Measurements from ENCODE around the gene CNTNAP2. TPM values are rescaled to one million over a fixed set of nuclear protein-coding genes. Genes with fewer than 3 reads are reported as not detected.

Gene CNTNAP2
- total and polyA plus RNA-seq, 2 of the 4 experiments (the other 2 are of a cell fraction), result not detected

DNA sequence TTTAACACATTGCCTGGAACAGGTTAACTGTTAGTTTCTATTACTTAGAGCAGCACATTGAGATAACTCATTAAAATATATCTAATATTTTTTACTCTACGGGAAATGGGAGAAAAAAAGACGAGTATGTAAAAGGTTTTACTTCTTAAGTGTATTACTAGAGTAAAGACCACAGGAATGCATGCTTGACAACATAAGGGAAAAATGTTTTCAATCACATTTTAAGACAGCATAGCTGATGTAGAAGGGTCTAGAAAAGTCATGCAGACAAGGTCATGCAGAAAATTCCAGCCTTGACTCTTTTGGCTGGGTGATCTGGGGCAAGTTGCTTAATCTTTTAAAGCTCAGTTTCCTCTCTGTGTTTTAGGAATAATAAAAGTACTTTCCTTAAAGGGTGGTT is 806.2 kb downstream of the CNTNAP2 start:
- no peak overlapping the region for H3K4me2 ChIP-seq (ENCODE audit: low read depth, low read length)
- no peak overlapping the region for H3K4me3 ChIP-seq (ENCODE audit: insufficient read depth, low read depth, low read length)
- H3K27me3 ChIP-seq (ENCODE audit: control insufficient read depth, insufficient read depth, low read length), result no peaks in the 10 kb centered on the region
- H3K27ac ChIP-seq (ENCODE audit: insufficient read depth, low read length), result no peak overlapping the region
- intact Hi-C loops (cut with micrococcal nuclease), result no loop called here
- H3K4me1 ChIP-seq (ENCODE audit: control insufficient read depth, insufficient read depth, low read length), result no peaks in the 10 kb centered on the region
- no peak overlapping the region for H4K8ac ChIP-seq (ENCODE audit: low read depth in 2 of 2, low read length in 2 of 2)
- no peaks in the 10 kb centered on the region for H3K36me3 ChIP-seq (ENCODE audit: control insufficient read depth, insufficient read depth, low read length)
- no peak overlapping the region for H3K56ac ChIP-seq (ENCODE audit: extremely low read depth, insufficient read depth, low read length)
- H3K23ac ChIP-seq (ENCODE audit: low read depth, low read length), result no peak overlapping the region
- no peak overlapping the region for H3K14ac ChIP-seq (replicated peaks; ENCODE audit: low read depth, low read length)
- H3K4ac ChIP-seq (ENCODE audit: low read depth, low read length), result no peak overlapping the region
- CTCF ChIA-PET, result no interaction called here
- H2BK120ac ChIP-seq (ENCODE audit: low read depth, low read length), result no peak overlapping the region
- peaks cover 6% of the 10 kb centered on the region for H3K9me3 ChIP-seq (ENCODE audit: control insufficient read depth, insufficient read depth, low read length)
- no peak overlapping the region for H4K5ac ChIP-seq (ENCODE audit: low read depth, low read length)
- no CpG with 5 or more reads among the region's 2 CpGs for WGBS, 2 experiments (ENCODE audit: extremely low coverage in 2 of 2, insufficient read length in 1 of 2)
- no peak overlapping the region for H2BK5ac ChIP-seq (ENCODE audit: low read depth, low read length, poor library complexity, severe bottlenecking)
- H4K91ac ChIP-seq (ENCODE audit: insufficient read depth, low read depth, low read length), result no peak overlapping the region
- no peak overlapping the region for H3K18ac ChIP-seq (ENCODE audit: low read depth, low read length)
- H2AK9ac ChIP-seq (replicated peaks; ENCODE audit: low read depth, low read length, poor library complexity), result no peak overlapping the region
- TF ChIP-seq CEBPB (IDR thresholded peaks at IDR 0.05; ENCODE audit: low read depth, low read length) (no peak), MXI1 (IDR thresholded peaks at IDR 0.05; ENCODE audit: borderline replicate concordance, low read depth, low read length) (no peak), MAZ (IDR thresholded peaks at IDR 0.05; ENCODE audit: borderline replicate concordance, low read depth, low read length) (no peak), NFE2L2 (IDR thresholded peaks at IDR 0.05; ENCODE audit: low read depth, low read length) (no peak), FOS (IDR thresholded peaks at IDR 0.05; ENCODE audit: low read depth, low read length) (no peak), MAFK (IDR thresholded peaks at IDR 0.05; ENCODE audit: low read depth, low read length) (no peak), ELK1 (IDR thresholded peaks at IDR 0.05; ENCODE audit: borderline replicate concordance, low read depth, low read length) (no peak), CHD1 (IDR thresholded peaks at IDR 0.05; ENCODE audit: low read depth, low read length) (no peak), RFX5 (IDR thresholded peaks at IDR 0.05; ENCODE audit: low read depth, low read length) (no peak), POLR2A (IDR thresholded peaks at IDR 0.05; ENCODE audit: low read depth, low read length) (no peak), BHLHE40 (IDR thresholded peaks at IDR 0.05; ENCODE audit: low read depth, low read length) (no peak), RCOR1 (IDR thresholded peaks at IDR 0.05; ENCODE audit: insufficient replicate concordance, low read length) (no peak), SMC3 (IDR thresholded peaks at IDR 0.05; ENCODE audit: low read depth, low read length) (no peak), USF2 (IDR thresholded peaks at IDR 0.05; ENCODE audit: low read depth, low read length) (no peak), RAD21 (IDR thresholded peaks at IDR 0.05; ENCODE audit: low read length) (no peak)
- TF ChIP-seq, protein P1, sequence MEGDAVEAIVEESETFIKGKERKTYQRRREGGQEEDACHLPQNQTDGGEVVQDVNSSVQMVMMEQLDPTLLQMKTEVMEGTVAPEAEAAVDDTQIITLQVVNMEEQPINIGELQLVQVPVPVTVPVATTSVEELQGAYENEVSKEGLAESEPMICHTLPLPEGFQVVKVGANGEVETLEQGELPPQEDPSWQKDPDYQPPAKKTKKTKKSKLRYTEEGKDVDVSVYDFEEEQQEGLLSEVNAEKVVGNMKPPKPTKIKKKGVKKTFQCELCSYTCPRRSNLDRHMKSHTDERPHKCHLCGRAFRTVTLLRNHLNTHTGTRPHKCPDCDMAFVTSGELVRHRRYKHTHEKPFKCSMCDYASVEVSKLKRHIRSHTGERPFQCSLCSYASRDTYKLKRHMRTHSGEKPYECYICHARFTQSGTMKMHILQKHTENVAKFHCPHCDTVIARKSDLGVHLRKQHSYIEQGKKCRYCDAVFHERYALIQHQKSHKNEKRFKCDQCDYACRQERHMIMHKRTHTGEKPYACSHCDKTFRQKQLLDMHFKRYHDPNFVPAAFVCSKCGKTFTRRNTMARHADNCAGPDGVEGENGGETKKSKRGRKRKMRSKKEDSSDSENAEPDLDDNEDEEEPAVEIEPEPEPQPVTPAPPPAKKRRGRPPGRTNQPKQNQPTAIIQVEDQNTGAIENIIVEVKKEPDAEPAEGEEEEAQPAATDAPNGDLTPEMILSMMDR (conservative IDR thresholded peaks at IDR 0.05; ENCODE audit: low read depth, low read length), result no peak
- H2BK15ac ChIP-seq (ENCODE audit: low read depth, low read length), result no peak overlapping the region
- ATAC-seq (ENCODE audit: low read depth) (no peak), DNase-seq (no peak)
- no TSS peak for BruUV-seq (replicated peaks)
- H2AFZ ChIP-seq (replicated peaks; ENCODE audit: low read length, poor library complexity), result no peak overlapping the region
- H2AK5ac ChIP-seq (ENCODE audit: low read depth, low read length), result no peak overlapping the region
- H3K79me1 ChIP-seq (ENCODE audit: low read depth in 1 of 2, low read length in 2 of 2), result no peaks in the 10 kb centered on the region
- no peaks in the 10 kb centered on the region for H3K9me1 ChIP-seq (ENCODE audit: insufficient read depth, low read length)
- H4K20me1 ChIP-seq (ENCODE audit: insufficient read depth, low read length), result no peaks in the 10 kb centered on the region
- no peak overlapping the region for H3K9ac ChIP-seq (ENCODE audit: low read depth, low read length)
- POLR2A ChIA-PET (ENCODE audit: unreplicated experiment), result no interaction called here
- in situ Hi-C loops (cut with MboI; ENCODE audit: low sequenced_read_pairs), result no loop called here
- dilution Hi-C loops (cut with HindIII; ENCODE audit: low sequenced_read_pairs, unreplicated experiment), result no loop called here
- H2BK20ac ChIP-seq (ENCODE audit: low read depth, low read length), result no peak overlapping the region
